Ishikawa (cell line): ENCODE results near the gene CSTPP1.

Source experiments
- CREB1 ChIP-seq: IDR thresholded peaks from 2 replicates; pipeline ENCODE4 v1.6.1; 2012; ENCODE audit warnings: low read depth
- EGR1 ChIP-seq: IDR thresholded peaks from 2 replicates; pipeline ENCODE4 v1.6.1; 2012
- EP300 ChIP-seq: IDR thresholded peaks from 2 replicates; pipeline ENCODE4 v1.6.1; 2012; ENCODE audit warnings: borderline replicate concordance
- FOXM1 ChIP-seq: IDR thresholded peaks from 2 replicates; pipeline ENCODE4 v1.6.1; 2012; ENCODE audit warnings: low read depth, borderline replicate concordance
- NFIC ChIP-seq: IDR thresholded peaks from 2 replicates; pipeline ENCODE4 v1.6.1; 2012
- RAD21 ChIP-seq: IDR thresholded peaks from 2 replicates; pipeline ENCODE4 v1.6.1; 2012; ENCODE audit warnings: low read depth
- TAF1 ChIP-seq: IDR thresholded peaks from 2 replicates; pipeline ENCODE4 v1.6.1; 2012; ENCODE audit warnings: low read depth, mild to moderate bottlenecking
- TCF12 ChIP-seq: IDR thresholded peaks from 2 replicates; pipeline ENCODE4 v1.6.1; 2012; ENCODE audit warnings: low read depth
- TEAD4 ChIP-seq: IDR thresholded peaks from 2 replicates; pipeline ENCODE4 v1.6.1; 2012
- YY1 ChIP-seq: IDR thresholded peaks from 2 replicates; pipeline ENCODE4 v1.6.1; 2012; ENCODE audit warnings: low read depth
- TF ChIP-seq, protein P1 (sequence below): IDR thresholded peaks from 2 replicates; pipeline ENCODE4 v1.6.1; 2012
- TF ChIP-seq, protein P2 (sequence below): IDR thresholded peaks from 2 replicates; pipeline ENCODE4 v1.6.1; 2012
- TF ChIP-seq, protein P3 (sequence below): IDR thresholded peaks from 2 replicates; pipeline ENCODE4 v1.6.1; 2012; ENCODE audit warnings: low read depth, mild to moderate bottlenecking

DNA sequence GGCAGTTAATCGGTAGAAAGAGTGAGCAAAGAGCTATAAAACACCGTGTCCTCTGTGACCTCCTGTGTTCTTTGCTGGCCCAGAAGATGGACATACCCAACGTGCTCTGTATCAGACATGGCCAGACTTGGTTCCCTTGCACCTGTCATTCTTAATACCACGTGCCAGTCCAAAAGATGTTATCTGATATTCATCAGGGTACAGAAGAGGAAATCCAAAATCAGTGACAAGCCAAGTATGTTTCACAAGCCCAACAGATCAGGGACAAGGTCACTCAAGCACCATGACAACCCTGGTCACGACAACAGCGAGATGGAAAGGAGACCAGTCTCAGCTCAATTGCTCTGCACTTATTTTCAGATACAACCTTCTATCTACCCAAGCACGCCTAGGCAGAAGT, 21.7 kb upstream of the CSTPP1 start:
- TF ChIP-seq EP300: no peak
- TF ChIP-seq, protein P1, sequence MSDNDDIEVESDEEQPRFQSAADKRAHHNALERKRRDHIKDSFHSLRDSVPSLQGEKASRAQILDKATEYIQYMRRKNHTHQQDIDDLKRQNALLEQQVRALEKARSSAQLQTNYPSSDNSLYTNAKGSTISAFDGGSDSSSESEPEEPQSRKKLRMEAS: no peak
- no peak for TF ChIP-seq CREB1
- TF ChIP-seq, protein P2, sequence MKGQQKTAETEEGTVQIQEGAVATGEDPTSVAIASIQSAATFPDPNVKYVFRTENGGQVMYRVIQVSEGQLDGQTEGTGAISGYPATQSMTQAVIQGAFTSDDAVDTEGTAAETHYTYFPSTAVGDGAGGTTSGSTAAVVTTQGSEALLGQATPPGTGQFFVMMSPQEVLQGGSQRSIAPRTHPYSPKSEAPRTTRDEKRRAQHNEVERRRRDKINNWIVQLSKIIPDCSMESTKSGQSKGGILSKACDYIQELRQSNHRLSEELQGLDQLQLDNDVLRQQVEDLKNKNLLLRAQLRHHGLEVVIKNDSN: no peak
- no peak for TF ChIP-seq FOXM1
- no peak for TF ChIP-seq YY1
- no peak for TF ChIP-seq NFIC
- no peak for TF ChIP-seq TCF12
- TF ChIP-seq, protein P3, sequence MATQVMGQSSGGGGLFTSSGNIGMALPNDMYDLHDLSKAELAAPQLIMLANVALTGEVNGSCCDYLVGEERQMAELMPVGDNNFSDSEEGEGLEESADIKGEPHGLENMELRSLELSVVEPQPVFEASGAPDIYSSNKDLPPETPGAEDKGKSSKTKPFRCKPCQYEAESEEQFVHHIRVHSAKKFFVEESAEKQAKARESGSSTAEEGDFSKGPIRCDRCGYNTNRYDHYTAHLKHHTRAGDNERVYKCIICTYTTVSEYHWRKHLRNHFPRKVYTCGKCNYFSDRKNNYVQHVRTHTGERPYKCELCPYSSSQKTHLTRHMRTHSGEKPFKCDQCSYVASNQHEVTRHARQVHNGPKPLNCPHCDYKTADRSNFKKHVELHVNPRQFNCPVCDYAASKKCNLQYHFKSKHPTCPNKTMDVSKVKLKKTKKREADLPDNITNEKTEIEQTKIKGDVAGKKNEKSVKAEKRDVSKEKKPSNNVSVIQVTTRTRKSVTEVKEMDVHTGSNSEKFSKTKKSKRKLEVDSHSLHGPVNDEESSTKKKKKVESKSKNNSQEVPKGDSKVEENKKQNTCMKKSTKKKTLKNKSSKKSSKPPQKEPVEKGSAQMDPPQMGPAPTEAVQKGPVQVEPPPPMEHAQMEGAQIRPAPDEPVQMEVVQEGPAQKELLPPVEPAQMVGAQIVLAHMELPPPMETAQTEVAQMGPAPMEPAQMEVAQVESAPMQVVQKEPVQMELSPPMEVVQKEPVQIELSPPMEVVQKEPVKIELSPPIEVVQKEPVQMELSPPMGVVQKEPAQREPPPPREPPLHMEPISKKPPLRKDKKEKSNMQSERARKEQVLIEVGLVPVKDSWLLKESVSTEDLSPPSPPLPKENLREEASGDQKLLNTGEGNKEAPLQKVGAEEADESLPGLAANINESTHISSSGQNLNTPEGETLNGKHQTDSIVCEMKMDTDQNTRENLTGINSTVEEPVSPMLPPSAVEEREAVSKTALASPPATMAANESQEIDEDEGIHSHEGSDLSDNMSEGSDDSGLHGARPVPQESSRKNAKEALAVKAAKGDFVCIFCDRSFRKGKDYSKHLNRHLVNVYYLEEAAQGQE: no peak
- no peak for TF ChIP-seq TEAD4
- no peak for TF ChIP-seq RAD21
- TF ChIP-seq TAF1: no peak
- TF ChIP-seq EGR1: no peak
